ENCODE data around the gene PLAC8. TPM values are rescaled to one million over a fixed set of nuclear protein-coding genes. Genes with fewer than 3 reads are reported as not detected.
"Not testable (repeated sequence)": the region's sequence is repeated elsewhere in the genome, so short reads cannot be mapped to it uniquely, and the experiment has no call there.

The PLAC8 gene
- total RNA-seq, 1 donor from 2014 or later: 9.5 TPM

DNA sequence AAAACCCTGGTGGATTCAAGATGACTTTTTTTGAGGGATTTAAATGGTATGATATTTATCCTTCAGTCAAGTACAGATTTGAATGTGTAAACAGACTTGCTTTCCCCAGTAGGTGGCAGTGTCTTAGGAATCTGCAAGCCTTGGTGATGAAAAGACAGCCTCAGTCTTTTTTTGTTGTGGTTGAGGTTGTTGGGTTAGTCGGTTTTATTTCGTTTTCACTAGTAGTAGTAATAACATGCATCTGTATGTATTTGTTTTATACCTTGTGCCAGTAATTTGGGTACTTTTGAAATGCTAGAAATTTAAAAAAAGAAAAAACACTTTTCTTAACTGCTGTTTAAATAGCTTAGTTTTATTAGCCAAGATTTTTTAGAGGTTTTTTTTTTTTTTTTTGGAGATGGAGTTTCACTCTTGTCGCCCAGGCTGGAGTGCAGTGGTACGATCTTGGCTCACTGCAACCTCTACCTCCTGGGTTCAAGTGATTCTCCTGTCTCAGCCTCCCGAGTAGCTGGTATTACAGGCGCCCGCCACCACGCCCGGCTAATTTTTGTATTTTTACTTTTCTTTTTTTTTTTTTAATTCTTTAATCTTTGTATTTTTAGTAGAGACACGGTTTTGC is 40.3 kb downstream of the PLAC8 start:
- DNase-seq (ENCODE audit: low spot score): no peak

- no peak for DNase-seq (ENCODE audit: low spot score)
Measured at GRCh38 chr4:83071116-83071515, 43.4 kb downstream of the PLAC8 start.

GRCh38 chr4:83067058-83067639 is 47.4 kb downstream of the PLAC8 start:
- no peak for DNase-seq (ENCODE audit: low spot score)

GRCh38 chr4:83065266-83065665 is 49.3 kb downstream of the PLAC8 start:
- no peak for DNase-seq (ENCODE audit: low spot score)

DNA sequence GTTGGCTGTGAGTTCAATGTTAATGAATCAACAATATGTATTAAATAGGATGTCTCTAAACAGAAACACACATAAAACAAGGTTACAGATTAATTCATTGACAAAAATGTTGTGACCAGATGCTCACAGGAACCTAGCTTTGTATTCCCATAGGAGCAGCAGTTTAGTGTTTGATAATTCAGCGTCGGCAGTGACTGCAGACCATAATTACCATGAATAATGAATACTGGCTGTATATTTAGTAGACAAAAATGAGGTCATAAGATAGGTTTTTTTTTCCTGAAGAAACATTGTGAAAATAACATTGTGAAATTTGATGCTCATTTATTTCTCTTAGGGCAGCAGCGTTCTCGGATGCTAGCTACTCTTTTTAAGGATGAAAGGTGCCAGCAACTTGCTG is 51.8 kb downstream of the PLAC8 start:
- no peak for DNase-seq (ENCODE audit: low spot score)

DNA sequence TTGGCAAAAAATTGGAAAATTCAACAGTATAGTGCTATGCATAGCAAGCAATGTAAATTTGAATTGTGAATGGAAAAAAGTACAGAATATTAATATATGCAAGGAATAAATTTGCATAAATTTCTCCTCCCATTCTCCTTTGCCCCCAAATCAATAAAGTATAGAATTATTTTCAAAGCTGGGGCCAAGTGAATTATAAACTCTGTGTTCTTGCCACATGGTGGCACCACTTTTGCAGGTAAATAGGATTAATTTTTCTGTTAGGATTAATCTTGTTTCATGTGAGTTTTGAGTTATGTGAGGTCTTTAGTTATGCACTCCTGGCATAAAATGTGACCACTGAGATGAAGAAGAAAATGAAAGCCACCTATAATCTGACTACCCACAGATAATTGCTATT is 59.6 kb downstream of the PLAC8 start:
- no peak for DNase-seq (ENCODE audit: low spot score)

DNA sequence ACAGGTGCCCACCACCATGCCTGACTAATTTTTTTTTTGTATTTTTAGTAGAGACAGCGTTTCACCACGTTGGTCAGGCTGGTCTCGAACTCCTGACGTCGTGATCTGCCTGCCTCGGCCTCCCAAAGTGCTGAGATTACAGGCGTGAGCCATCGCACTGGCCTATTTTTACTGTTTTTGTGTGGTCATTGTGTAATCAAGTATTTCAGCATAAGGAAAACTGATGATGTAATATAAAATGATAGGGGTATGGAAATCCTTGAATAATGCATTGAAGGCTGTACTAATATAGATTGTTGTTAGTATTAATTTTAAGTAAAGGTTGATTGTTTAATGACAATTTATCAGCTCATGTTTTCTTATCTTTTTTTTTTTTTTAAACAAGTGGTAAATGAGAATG is 65.7 kb downstream of the PLAC8 start:
- not testable (repeated sequence) for DNase-seq (ENCODE audit: low spot score)

DNA sequence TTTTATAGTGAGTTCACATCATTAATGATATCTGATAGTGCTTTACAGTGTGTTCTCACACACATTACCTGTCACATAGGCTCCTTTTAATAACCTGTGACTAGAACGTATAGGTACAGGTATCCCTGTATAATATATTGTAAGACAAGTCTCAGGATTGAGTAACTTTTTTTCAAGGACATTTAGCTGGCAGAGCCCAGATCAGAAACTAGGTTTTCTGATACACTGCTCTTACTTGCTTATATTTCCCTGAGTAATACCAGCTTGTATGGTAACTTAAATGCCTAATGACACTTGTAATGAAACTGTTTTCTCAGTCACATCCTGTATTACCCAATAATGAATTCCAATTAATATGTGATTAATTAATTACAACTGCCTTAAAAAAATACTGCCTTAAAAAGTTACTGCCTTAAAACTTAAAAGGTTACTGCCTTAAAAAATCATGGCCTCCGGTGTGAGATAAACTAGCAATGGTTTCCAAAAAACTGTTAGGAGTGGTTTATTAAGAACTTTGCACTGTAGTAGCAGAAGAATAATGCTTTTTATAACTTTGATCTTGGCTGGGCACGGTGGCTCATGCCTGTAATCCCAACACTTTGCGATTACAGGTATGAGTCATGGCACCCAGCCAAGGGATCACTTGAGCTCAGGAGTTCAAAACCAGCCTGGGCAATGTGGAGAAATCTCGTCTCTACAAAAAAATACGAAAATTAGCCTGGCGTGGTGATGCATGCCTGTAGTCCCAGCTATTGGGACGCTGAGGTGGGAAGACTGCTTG is 67.6 kb downstream of the PLAC8 start:
- DNase-seq (ENCODE audit: low spot score): no peak

- DNase-seq (ENCODE audit: low spot score): no peak
Measured at GRCh38 chr4:83043801-83044407, 70.6 kb downstream of the PLAC8 start.

DNA sequence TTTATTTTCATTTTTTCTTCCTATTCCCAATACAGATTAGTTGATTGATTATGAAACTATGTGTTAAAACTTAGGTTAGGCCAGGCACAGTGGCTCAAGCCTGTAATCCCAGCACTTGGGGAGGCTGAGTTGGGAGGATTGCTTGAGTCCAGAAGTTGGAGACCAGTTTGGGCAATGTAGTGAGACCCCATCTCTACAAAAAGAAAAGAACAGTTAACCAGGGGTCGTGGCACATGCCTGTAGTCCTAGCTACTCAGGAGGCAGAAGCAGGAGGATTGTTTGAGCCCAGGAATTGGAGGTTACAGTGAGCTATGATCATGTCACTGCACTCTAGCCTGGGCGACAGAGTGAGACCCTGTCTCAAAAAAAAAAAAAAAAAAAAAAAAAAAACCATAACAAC is 71.4 kb downstream of the PLAC8 start:
- DNase-seq (ENCODE audit: low spot score): not testable (repeated sequence)

GRCh38 chr4:83040269-83040668 is 74.3 kb downstream of the PLAC8 start:
- no peak for DNase-seq (ENCODE audit: low spot score)

Other genes with a start within 250 kb of the PLAC8 start
- 244 TPM for gene SEC31A, start 223.6 kb downstream of the PLAC8 start, total RNA-seq
- gene THAP9, start 214.0 kb downstream of the PLAC8 start, total RNA-seq: 2.0 TPM
- 8.1 TPM for gene LIN54, start 103.9 kb downstream of the PLAC8 start, total RNA-seq
- gene COPS4, start 79.5 kb downstream of the PLAC8 start, total RNA-seq: 31.3 TPM
- 10.3 TPM for gene COQ2, start 170.1 kb upstream of the PLAC8 start, total RNA-seq
- gene HPSE, start 220.1 kb upstream of the PLAC8 start, total RNA-seq: 7.4 TPM